Esophagus muscularis mucosa (tissue), 4 donors: ENCODE results near the gene ABCA2. TPM values are rescaled to one million over a fixed set of nuclear protein-coding genes. Genes with fewer than 3 reads are reported as not detected.

Source experiments
- DNase-seq: peaks from one replicate; pipeline ENCODE4 v3.0.0-alpha.2; 2017; ENCODE audit errors: extremely low spot score
- H3K27ac ChIP-seq, 4 donors: fragments of 200-600 bp; sonication (generic); replicated peaks in 1 of 4; 1 replicate in 3 of 4; 2 replicates in 1 of 4; pipeline ENCODE4 v1.5.1; 2016 to 2019; ENCODE audit warnings: mild to moderate bottlenecking in 1 of 4
- H3K27me3 ChIP-seq, 4 donors: fragments of 200-600 bp; sonication (generic); one replicate each; pipeline versions ENCODE4 v1.5.1 to v1.6.0; 2016 to 2019
- H3K36me3 ChIP-seq, 4 donors: fragments of 200-600 bp; sonication (generic); one replicate each; pipeline ENCODE4 v1.5.1; 2016 to 2019
- H3K4me1 ChIP-seq, 4 donors: fragments of 200-600 bp; sonication (generic); one replicate each; pipeline ENCODE4 v1.5.1; 2016 to 2019
- H3K4me3 ChIP-seq, 4 donors: fragments of 200-600 bp; sonication (generic); 1 replicate in 2 of 4; 2 replicates in 2 of 4; pipeline ENCODE4 v1.5.1; 2016 to 2019; ENCODE audit warnings: mild to moderate bottlenecking in 4 of 4, moderate library complexity in 1 of 4
- H3K9me3 ChIP-seq, 4 donors: fragments of 200-600 bp; sonication (generic); 1 replicate in 3 of 4; 2 replicates in 1 of 4; pipeline ENCODE4 v1.5.1; 2016 to 2019
- CTCF ChIP-seq, 3 experiments: fragments of 200-600 bp in 2 of 3; fragments of 450-650 bp in 1 of 3; sonication (generic) in 2 of 3; IDR thresholded peaks; one replicate each; pipeline ENCODE4 v1.5.1; 2017 to 2019; ENCODE audit warnings: antibody characterized with exemption in 3 of 3, mild to moderate bottlenecking in 2 of 3, moderate library complexity in 1 of 3
- EP300 ChIP-seq: sonication (generic); formaldehyde crosslinking; IDR thresholded peaks from one replicate; pipeline ENCODE4 v1.6.1; 2017; ENCODE audit warnings: antibody characterized with exemption
- POLR2A ChIP-seq: fragments of 450-650 bp; IDR thresholded peaks from one replicate; pipeline ENCODE4 v1.6.1; 2017; ENCODE audit warnings: antibody characterized with exemption, moderate library complexity, mild to moderate bottlenecking, low read depth
- POLR2AphosphoS5 ChIP-seq, 2 donors: sonication (generic); formaldehyde crosslinking; IDR thresholded peaks; one replicate each; pipeline ENCODE4 v1.6.1; 2017; ENCODE audit warnings: antibody characterized with exemption in 2 of 2
- WGBS: methylation state at CpG from one replicate; pipeline ENCODE4 v1.1.5; 2018; 5-methylcytosine and 5-hydroxymethylcytosine counted together
- intact Hi-C: fragments of 100-400 bp; cut with DNase I; formaldehyde crosslinking; loops from one replicate; pipeline ENCODE4 v1.15.1; 2023
- total RNA-seq, 4 donors: library from RNA; depleted of rRNA; stranded (reverse); fragments of >200 nt; gene quantifications; one replicate each; pipeline versions ENCODE4 v1.1.0 to v1.2.1, GENCODE V29; 2016

The ABCA2 gene
- total RNA-seq, 4 donors from 2014 or later: 17.4 to 30.9 (median 21.6) TPM

- intact Hi-C loops: no loop called here
- WGBS: 91% methylated on average over 32 of the region's 45 CpGs
- H3K27ac ChIP-seq: no peak overlapping the region
- peaks cover 19 to 84% (median 78%) of the 10 kb centered on the region in 4 donors for H3K36me3 ChIP-seq
- TF ChIP-seq POLR2AphosphoS5 (IDR thresholded peaks at IDR 0.05): no peak
- no peak for TF ChIP-seq POLR2A
- TF ChIP-seq EP300: no peak
- TF ChIP-seq CTCF (IDR thresholded peaks at IDR 0.05): no peak
- H3K4me3 ChIP-seq: no peak overlapping the region
- no peaks in the 10 kb centered on the region for H3K9me3 ChIP-seq
- no peaks in the 10 kb centered on the region for H3K27me3 ChIP-seq
- H3K4me1 ChIP-seq: no peaks in the 10 kb centered on the region
- DNase-seq: no peak
Observed at GRCh38 chr9:137017791-137018497, 10.1 kb downstream of the ABCA2 start.

DNA sequence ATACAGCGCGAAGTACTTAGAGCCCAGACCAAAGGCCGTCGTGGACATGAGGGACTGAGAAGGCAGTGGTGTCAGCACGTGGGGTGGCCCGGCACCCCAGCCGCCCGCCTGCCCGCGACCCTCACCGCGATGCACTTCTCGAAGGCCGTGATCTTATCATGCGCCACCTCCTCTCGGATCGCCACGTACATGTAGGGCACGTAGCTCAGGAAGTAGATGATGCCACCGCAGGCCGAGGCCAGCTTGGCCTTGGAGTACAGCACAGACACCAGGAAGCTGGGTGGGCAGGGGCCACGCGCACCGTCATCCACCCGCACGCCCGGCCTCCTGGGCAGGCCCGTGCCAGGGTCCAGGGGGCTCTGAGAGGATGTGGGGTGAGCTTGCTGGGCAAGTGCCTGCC lies 11.0 kb downstream of the ABCA2 start:
- H3K27me3 ChIP-seq: no peaks in the 10 kb centered on the region
- DNase-seq: no peak
- WGBS: 98% methylated on average over 18 of the region's 28 CpGs
- no peak overlapping the region for H3K27ac ChIP-seq
- TF ChIP-seq CTCF (IDR thresholded peaks at IDR 0.05) (no peak), POLR2AphosphoS5 (IDR thresholded peaks at IDR 0.05) (no peak), POLR2A (no peak), EP300 (no peak)
- H3K9me3 ChIP-seq: no peaks in the 10 kb centered on the region
- H3K4me3 ChIP-seq: no peak overlapping the region
- H3K36me3 ChIP-seq: peaks cover 20 to 92% (median 84%) of the 10 kb centered on the region in 4 donors
- H3K4me1 ChIP-seq: no peaks in the 10 kb centered on the region
- intact Hi-C loops: no loop called here

DNA sequence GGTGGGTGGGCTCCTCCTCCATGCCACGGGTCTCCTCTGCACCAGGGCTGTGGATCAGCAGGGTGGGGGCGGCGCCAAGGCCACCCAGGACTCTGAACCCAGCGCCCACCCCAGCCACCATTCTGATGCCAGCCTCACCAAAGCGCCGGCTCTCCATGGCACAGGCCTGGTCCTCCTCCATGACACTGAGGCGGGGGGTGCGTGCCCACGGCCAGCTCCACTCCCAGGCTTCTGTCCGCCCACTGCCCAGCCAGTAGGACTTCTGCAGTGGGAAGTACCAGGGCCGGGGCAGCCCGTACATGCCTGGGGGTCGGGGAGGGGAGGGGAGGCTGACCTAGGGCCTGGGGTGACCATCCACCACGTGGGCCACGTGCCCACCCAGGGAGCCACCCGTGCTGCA lies 11.6 kb downstream of the ABCA2 start:
- TF ChIP-seq POLR2A (no peak), EP300 (no peak), CTCF (IDR thresholded peaks at IDR 0.05) (no peak), POLR2AphosphoS5 (IDR thresholded peaks at IDR 0.05) (no peak)
- no CpG with 5 or more reads among the region's 16 CpGs for WGBS
- H3K36me3 ChIP-seq: peaks cover 27 to 97% (median 90%) of the 10 kb centered on the region in 4 donors
- intact Hi-C loops: no loop called here
- no peak overlapping the region for H3K4me3 ChIP-seq
- no peaks in the 10 kb centered on the region for H3K9me3 ChIP-seq
- H3K27me3 ChIP-seq: no peaks in the 10 kb centered on the region
- no peaks in the 10 kb centered on the region for H3K4me1 ChIP-seq
- no peak for DNase-seq
- H3K27ac ChIP-seq: no peak overlapping the region

GRCh38 chr9:137015976-137016375 lies 12.1 kb downstream of the ABCA2 start:
- H3K36me3 ChIP-seq: peaks cover 31 to 97% (median 91%) of the 10 kb centered on the region in 4 donors

More at GRCh38 chr9:137015976-137016375, 12.1 kb downstream of the ABCA2 start:
- Histone ChIP-seq H3K9me3 (no peaks in the 10 kb centered on the region), H3K4me1 (no peaks in the 10 kb centered on the region), H3K4me3 (no peak overlapping the region), H3K27me3 (no peaks in the 10 kb centered on the region), H3K27ac (no peak overlapping the region)
- 97% methylated on average over 13 of the region's 21 CpGs for WGBS
- intact Hi-C loops: no loop called here
- DNase-seq: no peak
- no peak for TF ChIP-seq POLR2A
- no peak for TF ChIP-seq CTCF (IDR thresholded peaks at IDR 0.05)
- no peak for TF ChIP-seq POLR2AphosphoS5 (IDR thresholded peaks at IDR 0.05)
- no peak for TF ChIP-seq EP300
